Stimulated activated CD4-positive, alpha-beta T cell treated with anti-CD3 and anti-CD28 coated beads, Interleukin-15, amount 100 ng/mL, for 48 hours (primary cell): Measurements from ENCODE around the gene GARIN5A.

Experiments used
- DNase-seq, 2 donors: peaks; one replicate each; pipeline ENCODE4 v3.0.0-alpha.2; 2020; ENCODE audit warnings: low read depth in 2 of 2

The GARIN5A gene

GRCh38 chr19:50508843-50509190 is 32.2 kb upstream of the GARIN5A start:
- no peak for DNase-seq

- no peak for DNase-seq
Measured at GRCh38 chr19:50507376-50507775, 30.7 kb upstream of the GARIN5A start.

- DNase-seq: no peak
Measured at GRCh38 chr19:50506700-50507099, 30.1 kb upstream of the GARIN5A start.

- no peak for DNase-seq
Measured at GRCh38 chr19:50505856-50506611, 29.4 kb upstream of the GARIN5A start.

- DNase-seq: no peak
Measured at GRCh38 chr19:50501568-50502475, 25.2 kb upstream of the GARIN5A start.

GRCh38 chr19:50501186-50501567 is 24.5 kb upstream of the GARIN5A start:
- DNase-seq: no peak

- DNase-seq: no peak
Measured at GRCh38 chr19:50500753-50501151, 24.1 kb upstream of the GARIN5A start.

GRCh38 chr19:50500060-50500752 is 23.6 kb upstream of the GARIN5A start:
- DNase-seq: no peak

- DNase-seq: no peak
Measured at GRCh38 chr19:50498219-50499056, 21.8 kb upstream of the GARIN5A start.

GRCh38 chr19:50497022-50497405 is 20.4 kb upstream of the GARIN5A start:
- DNase-seq: no peak

- no peak for DNase-seq
Measured at GRCh38 chr19:50496189-50497021, 19.8 kb upstream of the GARIN5A start.

GRCh38 chr19:50495020-50495531 is 18.4 kb upstream of the GARIN5A start:
- no peak for DNase-seq

- no peak for DNase-seq
Measured at GRCh38 chr19:50494186-50495019, 17.8 kb upstream of the GARIN5A start.

- no peak for DNase-seq
Measured at GRCh38 chr19:50493171-50493570, 16.5 kb upstream of the GARIN5A start.

- DNase-seq: peak in 1 of 2 donors; percentile 43
Measured at GRCh38 chr19:50492303-50493052, 15.8 kb upstream of the GARIN5A start.

- no peak for DNase-seq
Measured at GRCh38 chr19:50490991-50491472, 14.4 kb upstream of the GARIN5A start.

- no peak for DNase-seq
Measured at GRCh38 chr19:50490411-50490811, 13.8 kb upstream of the GARIN5A start.

- no peak for DNase-seq
Measured at GRCh38 chr19:50489461-50490011, 12.9 kb upstream of the GARIN5A start.
